ENCODE measurements around the gene GRM8. TPM values are rescaled to one million over a fixed set of nuclear protein-coding genes. Genes with fewer than 3 reads are reported as not detected.

The GRM8 gene
- polyA plus RNA-seq, 2 of the 4 experiments (the other 2 are of a cell fraction): 0.06 TPM; not detected in 1

DNA sequence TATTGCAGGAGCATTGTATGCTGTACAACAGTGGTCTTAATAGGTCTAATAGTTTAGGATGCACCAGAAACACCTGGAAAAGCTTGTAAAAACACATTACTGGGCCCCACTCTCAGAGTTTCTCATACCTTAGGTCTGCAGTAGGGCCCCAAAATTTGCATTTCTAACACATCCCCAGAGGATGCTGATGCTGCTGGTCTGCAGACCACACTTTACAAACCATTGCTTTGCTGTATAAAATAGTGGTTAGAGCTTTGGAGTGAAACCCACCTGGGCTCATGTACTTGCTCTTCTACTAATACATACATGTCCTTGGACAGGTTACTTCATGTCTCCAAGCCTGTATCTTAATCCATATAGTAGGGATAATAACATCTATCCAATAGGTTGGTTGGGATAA is 279.7 kb downstream of the GRM8 start:
- ATAC-seq (no peak), DNase-seq (ENCODE audit: low read depth in 1 of 2, low spot score in 1 of 2) (no peak), FAIRE-seq (no peak)
- Histone ChIP-seq H3K27ac (no peak overlapping the region), H3K4me2 (no peak overlapping the region), H3K9me3 (no peaks in the 10 kb centered on the region), H3K4me1 (no peaks in the 10 kb centered on the region), H3K4me3 (no peak overlapping the region)
- ChIA-PET POLR2A (no interaction called here), CTCF (no interaction called here)
- no peak for TF ChIP-seq ZNF302 (CRISPR knock-in tag; IDR thresholded peaks at IDR 0.05)
- TF ChIP-seq EP300 (IDR thresholded peaks at IDR 0.05): no peak

DNA sequence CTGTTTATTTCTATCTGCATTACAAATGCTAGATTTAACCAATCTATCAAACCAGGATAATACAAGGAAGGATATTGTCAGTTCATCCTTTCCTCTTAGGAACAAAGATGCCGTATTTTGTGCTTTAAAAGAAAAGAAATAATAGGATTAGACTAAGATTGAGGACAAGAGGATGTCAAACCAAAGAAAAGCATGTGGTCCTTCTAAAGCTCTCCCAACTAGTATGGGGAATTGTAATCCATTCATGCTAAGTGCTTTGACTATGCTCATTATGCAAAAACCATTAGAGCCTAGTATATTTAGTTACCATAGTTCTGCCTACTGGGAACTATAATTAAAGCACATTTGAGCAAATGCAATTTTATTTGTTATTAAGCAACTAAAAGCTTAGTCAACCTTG is 280.2 kb downstream of the GRM8 start:
- no peaks in the 10 kb centered on the region for H3K9me3 ChIP-seq
- H3K4me1 ChIP-seq: no peaks in the 10 kb centered on the region
- ChIA-PET POLR2A (no interaction called here), CTCF (no interaction called here)
- no peak overlapping the region for H3K4me2 ChIP-seq
- TF ChIP-seq CHD4 (IDR thresholded peaks at IDR 0.05; ENCODE audit: borderline replicate concordance) (no peak), FOSL2 (IDR thresholded peaks at IDR 0.05) (no peak), FOSL2 (CRISPR knock-in tag; IDR thresholded peaks at IDR 0.05) (no peak), JUN (IDR thresholded peaks at IDR 0.05) (no peak), ZFP36 (IDR thresholded peaks at IDR 0.05; ENCODE audit: borderline replicate concordance, partially characterized antibody) (no peak), ATOH8 (CRISPR knock-in tag; IDR thresholded peaks at IDR 0.05; ENCODE audit: low read depth) (no peak), EP300 (IDR thresholded peaks at IDR 0.05) (no peak), ZNF302 (CRISPR knock-in tag; IDR thresholded peaks at IDR 0.05) (no peak), EHMT2 (IDR thresholded peaks at IDR 0.05; ENCODE audit: low read depth) (no peak), PBX3 (IDR thresholded peaks at IDR 0.05) (no peak), RAD21 (conservative IDR thresholded peaks at IDR 0.05 in 1 of 2, IDR thresholded peaks at IDR 0.05 in 1 of 2) (no peak), HOXA7 (CRISPR knock-in tag; IDR thresholded peaks at IDR 0.05) (no peak), TFCP2L1 (CRISPR knock-in tag; IDR thresholded peaks at IDR 0.05) (no peak), CHD2 (IDR thresholded peaks at IDR 0.05; ENCODE audit: low read length, partially characterized antibody) (no peak), ZSCAN20 (CRISPR knock-in tag; IDR thresholded peaks at IDR 0.05) (no peak)
- TF ChIP-seq, protein P1, sequence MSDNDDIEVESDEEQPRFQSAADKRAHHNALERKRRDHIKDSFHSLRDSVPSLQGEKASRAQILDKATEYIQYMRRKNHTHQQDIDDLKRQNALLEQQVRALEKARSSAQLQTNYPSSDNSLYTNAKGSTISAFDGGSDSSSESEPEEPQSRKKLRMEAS (IDR thresholded peaks at IDR 0.05): no peak
- no peak overlapping the region for H3K27ac ChIP-seq
- ATAC-seq (no peak), DNase-seq (ENCODE audit: low read depth in 1 of 2, low spot score in 1 of 2) (no peak), FAIRE-seq (no peak)
- H3K4me3 ChIP-seq: no peak overlapping the region
- WGBS (ENCODE audit: missing lambda C conversion rate): 0% methylated on average over 1 of the region's 1 CpG

GRCh38 chr7:126959649-126960048 is 293.1 kb downstream of the GRM8 start:
- no peaks in the 10 kb centered on the region for H3K9me3 ChIP-seq
- ChIA-PET POLR2A (no interaction called here), CTCF (no interaction called here)
- H3K4me1 ChIP-seq: no peaks in the 10 kb centered on the region
- FAIRE-seq: no peak
- H3K4me3 ChIP-seq: no peak overlapping the region
- TF ChIP-seq CEBPB (IDR thresholded peaks at IDR 0.05) (no peak), FOSL2 (IDR thresholded peaks at IDR 0.05) (no peak), FOSL2 (CRISPR knock-in tag; IDR thresholded peaks at IDR 0.05) (no peak), CBX8 (IDR thresholded peaks at IDR 0.05) (no peak), ZFP36 (IDR thresholded peaks at IDR 0.05; ENCODE audit: borderline replicate concordance, partially characterized antibody) (no peak), REST (IDR thresholded peaks at IDR 0.05) (no peak), BHLHE40 (IDR thresholded peaks at IDR 0.05; ENCODE audit: low read depth, low read length) (no peak), RARB (CRISPR knock-in tag; IDR thresholded peaks at IDR 0.05) (no peak), PBX3 (IDR thresholded peaks at IDR 0.05) (no peak), JUNB (IDR thresholded peaks at IDR 0.05) (no peak), POLR2AphosphoS2 (conservative IDR thresholded peaks at IDR 0.05; ENCODE audit: low read length) (no peak), FOXS1 (CRISPR knock-in tag; IDR thresholded peaks at IDR 0.05) (no peak), MAFK (IDR thresholded peaks at IDR 0.05; ENCODE audit: partially characterized antibody) (no peak)
- TF ChIP-seq, protein P2, sequence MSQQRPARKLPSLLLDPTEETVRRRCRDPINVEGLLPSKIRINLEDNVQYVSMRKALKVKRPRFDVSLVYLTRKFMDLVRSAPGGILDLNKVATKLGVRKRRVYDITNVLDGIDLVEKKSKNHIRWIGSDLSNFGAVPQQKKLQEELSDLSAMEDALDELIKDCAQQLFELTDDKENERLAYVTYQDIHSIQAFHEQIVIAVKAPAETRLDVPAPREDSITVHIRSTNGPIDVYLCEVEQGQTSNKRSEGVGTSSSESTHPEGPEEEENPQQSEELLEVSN (IDR thresholded peaks at IDR 0.05; ENCODE audit: borderline replicate concordance, low read depth): no peak
- DNase-seq (ENCODE audit: low read depth in 1 of 2, low spot score in 1 of 2): no peak
- no peak overlapping the region for H3K27ac ChIP-seq
- H3K4me2 ChIP-seq: no peak overlapping the region
- no peak for ATAC-seq
